T-cell (primary cell): ENCODE data around the gene THBS1. TPM values are rescaled to one million over a fixed set of nuclear protein-coding genes. Genes with fewer than 3 reads are reported as not detected.

Experiments
- ATAC-seq, 4 experiments: fragments of 200-7000 bp in 3 of 4; fragments of 150-1000 bp in 1 of 4; cut with Tn5 transposase; replicated peaks in 1 of 4; 1 replicate in 3 of 4; 2 replicates in 1 of 4; pipeline ENCODE4 v1.10.0; 2021; ENCODE audit warnings: moderate library complexity in 3 of 4, mild to moderate bottlenecking in 2 of 4, moderate number of reproducible peaks in 1 of 4
- CTCF ChIA-PET, 2 donors: fragments of 300-600 bp; sonication (Branson Sonifier 250); formaldehyde crosslinking; loops; one replicate each; lab custom pipeline; 2022; ENCODE audit warnings: antibody characterized with exemption in 2 of 2; lab: Charles Lee
- POLR2A ChIA-PET, 2 donors: fragments of 300-600 bp; sonication (Branson Sonifier 250); formaldehyde crosslinking; loops; one replicate each; lab custom pipeline; 2022; ENCODE audit warnings: antibody characterized with exemption in 2 of 2; lab: Charles Lee
- DNase-seq, 35 experiments: peaks; one replicate each; pipeline versions ENCODE4 v3.0.0 to v3.0.0-alpha.2; 2013 to 2023
- H3K27ac ChIP-seq: one replicate; pipeline ENCODE4 v1.5.1; 2013; ENCODE audit warnings: low read length
- H3K27me3 ChIP-seq, 2 experiments: replicated peaks in 1 of 2; 1 replicate in 1 of 2; 2 replicates in 1 of 2; pipeline versions ENCODE4 v1.6.1 to v1.7.0; 2013; ENCODE audit warnings: low read length in 1 of 2, mixed read lengths in 1 of 2; ENCODE audit not compliant: control insufficient read depth in 2 of 2, insufficient read depth in 2 of 2; ENCODE audit errors: extremely low read depth in 1 of 2
- H3K36me3 ChIP-seq, 2 donors: 1 replicate in 1 of 2; 2 replicates in 1 of 2; pipeline versions ENCODE4 v1.6.1 to v1.7.0; 2013; ENCODE audit warnings: low read length in 1 of 2; ENCODE audit not compliant: control insufficient read depth in 2 of 2, insufficient read depth in 1 of 2; ENCODE audit errors: extremely low read depth in 1 of 2
- H3K4me1 ChIP-seq, 2 experiments: 1 replicate in 1 of 2; 2 replicates in 1 of 2; pipeline versions ENCODE4 v1.6.1 to v1.7.0; 2013; ENCODE audit warnings: low read length in 2 of 2, mixed read lengths in 1 of 2; ENCODE audit not compliant: insufficient read depth in 2 of 2, control insufficient read depth in 1 of 2; ENCODE audit errors: extremely low read depth in 1 of 2
- H3K4me3 ChIP-seq, 2 donors: 1 replicate in 1 of 2; 2 replicates in 1 of 2; pipeline versions ENCODE4 v1.5.1 to v1.7.0; 2013; ENCODE audit warnings: mild to moderate bottlenecking in 2 of 2, low read length in 1 of 2, moderate library complexity in 1 of 2; ENCODE audit not compliant: control insufficient read depth in 1 of 2; ENCODE audit errors: extremely low read depth in 1 of 2
- H3K9me3 ChIP-seq: 2 replicates; pipeline ENCODE4 v1.7.0; 2013
- H3K27ac Mint-ChIP-seq, 2 donors: one replicate each; pipeline ENCODE4 v1.8.0; 2020 to 2021; ENCODE audit warnings: mild to moderate bottlenecking in 2 of 2, mixed read lengths in 2 of 2
- H3K27me3 Mint-ChIP-seq, 2 donors: one replicate each; pipeline ENCODE4 v1.8.0; 2021 to 2022; ENCODE audit warnings: mixed read lengths in 2 of 2
- H3K36me3 Mint-ChIP-seq: one replicate; pipeline ENCODE4 v1.8.0; 2021; ENCODE audit warnings: mixed read lengths
- H3K4me1 Mint-ChIP-seq, 3 donors: one replicate each; pipeline ENCODE4 v1.8.0; 2020 to 2022; ENCODE audit warnings: mixed read lengths in 3 of 3, mild to moderate bottlenecking in 1 of 3
- H3K4me3 Mint-ChIP-seq, 3 donors: one replicate each; pipeline ENCODE4 v1.8.0; 2020 to 2022; ENCODE audit warnings: mild to moderate bottlenecking in 3 of 3, mixed read lengths in 3 of 3, moderate library complexity in 3 of 3
- H3K9me3 Mint-ChIP-seq, 3 donors: one replicate each; pipeline ENCODE4 v1.8.0; 2020 to 2022; ENCODE audit warnings: mixed read lengths in 3 of 3
- WGBS: methylation state at CpG from one replicate; pipeline ENCODE4 v1.1.5; 2013; ENCODE audit warnings: missing lambda C conversion rate; ENCODE audit not compliant: insufficient coverage; 5-methylcytosine and 5-hydroxymethylcytosine counted together
- total RNA-seq, 35 experiments: library from RNA in 6 of 35; stranded (reverse) in 6 of 35; fragments of 120-200 nt in 1 of 35; gene quantifications; one replicate each; pipeline versions ENCODE4 v1.2.1 to v1.2.4 and lab custom pipeline; 2013 to 2026

Gene THBS1
- total RNA-seq, 5 donors from 2014 or later (not counting 1 experiment from before 2014, with no cell fraction given): 1.3 to 8.6 (median 7.6) TPM

GRCh38 chr15:39582286-39582976, 1.6 kb downstream of the THBS1 start:
- H3K4me1 ChIP-seq: peaks cover 0 to 24% of the 10 kb centered on the region in 2 experiments
- 83% methylated on average over 20 of the region's 20 CpGs for WGBS
- Mint-ChIP-seq H3K9me3 (no peaks in the 10 kb centered on the region), H3K36me3 (no peaks in the 10 kb centered on the region), H3K27ac (no peak overlapping the region), H3K4me3 (peak overlapping the region in 2 of 3 donors; percentile 71 to 78), H3K27me3 (peaks cover 32 to 41% of the 10 kb centered on the region in 2 donors), H3K4me1 (peaks cover 16 to 47% (median 21%) of the 10 kb centered on the region in 3 donors)
- no peaks in the 10 kb centered on the region for H3K36me3 ChIP-seq
- ChIA-PET CTCF (interaction anchor here (0.6 to 2.5 kb wide), 6 partner anchors 11 to 462 kb away, joined by 3 to 18 read pairs (median 3); no protein-coding TSS in a partner anchor), POLR2A (no interaction called here)
- H3K27me3 ChIP-seq: peaks cover 0 to 33% of the 10 kb centered on the region in 2 experiments
- no peak for ATAC-seq
- DNase-seq: no peak
- no peak overlapping the region for H3K27ac ChIP-seq
- H3K9me3 ChIP-seq: no peaks in the 10 kb centered on the region
- no peak overlapping the region for H3K4me3 ChIP-seq

DNA sequence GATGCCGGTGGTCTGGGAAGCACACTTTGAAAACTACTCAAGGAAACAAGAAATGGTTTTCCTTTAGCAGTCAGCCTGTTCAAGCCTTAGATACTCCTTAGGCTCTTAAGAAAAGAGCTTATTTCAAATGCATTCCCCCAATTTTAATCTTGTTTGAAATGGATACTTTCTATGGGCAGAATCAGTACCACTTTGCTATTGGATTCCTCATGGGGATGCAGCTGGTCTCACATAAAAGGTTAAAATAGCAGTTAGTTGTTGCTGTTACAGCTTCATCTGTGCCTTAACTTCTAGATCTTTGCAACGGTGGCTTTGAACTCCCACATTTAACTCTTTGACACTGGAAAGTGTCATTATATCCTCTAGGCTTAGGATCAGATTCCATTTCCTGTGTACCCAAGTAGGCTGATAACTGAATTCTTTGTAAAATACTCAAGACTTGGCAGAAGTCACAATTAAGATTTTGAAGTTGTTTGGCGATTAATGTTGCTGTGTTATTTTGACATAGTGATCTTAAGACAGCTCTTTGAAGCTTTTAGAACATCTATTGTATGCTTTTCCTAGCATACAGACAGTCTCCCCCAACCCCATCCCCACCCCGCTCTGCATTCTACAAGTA, 2.2 kb downstream of the THBS1 start:
- no peak overlapping the region for H3K4me3 ChIP-seq
- Mint-ChIP-seq H3K9me3 (no peaks in the 10 kb centered on the region), H3K36me3 (peaks cover 3% of the 10 kb centered on the region), H3K27ac (no peak overlapping the region), H3K4me3 (peak overlapping the region in 1 of 3 donors; percentile 35), H3K27me3 (peaks cover 29 to 38% of the 10 kb centered on the region in 2 donors), H3K4me1 (peaks cover 16 to 47% (median 21%) of the 10 kb centered on the region in 3 donors)
- H3K36me3 ChIP-seq: no peaks in the 10 kb centered on the region
- peaks cover 0 to 30% of the 10 kb centered on the region in 2 experiments for H3K27me3 ChIP-seq
- ChIA-PET CTCF (interaction anchor here (0.5 to 2.5 kb wide), 9 partner anchors 11 to 462 kb away, joined by 3 to 18 read pairs (median 3); no protein-coding TSS in a partner anchor), POLR2A (no interaction called here)
- H3K27ac ChIP-seq: no peak overlapping the region
- no peak for ATAC-seq
- no peaks in the 10 kb centered on the region for H3K9me3 ChIP-seq
- H3K4me1 ChIP-seq: peaks cover 0 to 24% of the 10 kb centered on the region in 2 experiments
- WGBS: 58% methylated on average over 2 of the region's 4 CpGs
- DNase-seq: peak in 1 of 35 experiments; percentile 6

DNA sequence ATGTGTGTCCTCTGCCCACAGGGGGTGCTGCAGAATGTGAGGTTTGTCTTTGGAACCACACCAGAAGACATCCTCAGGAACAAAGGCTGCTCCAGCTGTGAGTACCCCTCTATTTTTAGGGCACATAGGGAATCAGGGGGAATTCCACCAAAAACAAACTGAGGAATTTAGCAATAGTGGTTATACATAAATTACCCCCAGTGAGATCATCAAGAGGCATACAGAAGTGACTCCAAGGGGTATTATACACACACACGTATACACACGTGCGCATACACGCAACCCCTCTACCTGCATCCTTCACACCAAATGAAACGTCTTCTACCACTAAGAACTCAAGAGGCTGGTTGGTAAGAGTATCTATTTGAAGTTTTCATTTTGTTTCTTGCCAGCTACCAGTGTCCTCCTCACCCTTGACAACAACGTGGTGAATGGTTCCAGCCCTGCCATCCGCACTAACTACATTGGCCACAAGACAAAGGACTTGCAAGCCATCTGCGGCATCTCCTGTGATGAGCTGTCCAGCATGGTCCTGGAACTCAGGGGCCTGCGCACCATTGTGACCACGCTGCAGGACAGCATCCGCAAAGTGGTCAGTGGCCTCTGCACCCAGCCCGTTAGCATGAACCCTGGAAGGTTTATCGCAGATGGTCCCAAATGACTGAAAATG, 2.9 kb downstream of the THBS1 start:
- H3K36me3 ChIP-seq: no peaks in the 10 kb centered on the region
- no peaks in the 10 kb centered on the region for H3K9me3 ChIP-seq
- H3K27me3 Mint-ChIP-seq: peaks cover 26 to 31% of the 10 kb centered on the region in 2 donors
- H3K4me3 Mint-ChIP-seq: no peak overlapping the region
- ATAC-seq (no peak), DNase-seq (peak in 3 of 35 experiments; percentile 18 to 37 (median 23))
- H3K4me1 Mint-ChIP-seq: peaks cover 16 to 47% (median 21%) of the 10 kb centered on the region in 3 donors
- H3K4me3 ChIP-seq: no peak overlapping the region
- peaks cover 0 to 30% of the 10 kb centered on the region in 2 experiments for H3K27me3 ChIP-seq
- CTCF ChIA-PET: interaction anchor here (1.3 to 2.5 kb wide), 3 partner anchors 95 to 173 kb away, joined by 3 to 18 read pairs (median 3); no protein-coding TSS in a partner anchor
- POLR2A ChIA-PET: no interaction called here
- WGBS: 98% methylated on average over 8 of the region's 13 CpGs
- no peak overlapping the region for H3K27ac Mint-ChIP-seq
- no peak overlapping the region for H3K27ac ChIP-seq
- H3K9me3 Mint-ChIP-seq: no peaks in the 10 kb centered on the region
- H3K4me1 ChIP-seq: peaks cover 0 to 24% of the 10 kb centered on the region in 2 experiments
- H3K36me3 Mint-ChIP-seq: peaks cover 5% of the 10 kb centered on the region

- ChIA-PET POLR2A (no interaction called here), CTCF (interaction anchor here in 1 of 2 donors (2.5 kb wide), 1 partner anchor 173 kb away, joined by 18 read pairs; no protein-coding TSS in a partner anchor)
- Histone ChIP-seq H3K36me3 (no peaks in the 10 kb centered on the region), H3K27me3 (peaks cover 0 to 27% of the 10 kb centered on the region in 2 experiments), H3K4me1 (peaks cover 0 to 24% of the 10 kb centered on the region in 2 experiments), H3K9me3 (no peaks in the 10 kb centered on the region), H3K27ac (no peak overlapping the region), H3K4me3 (no peak overlapping the region)
- WGBS: 71% methylated on average over 5 of the region's 7 CpGs
- no peaks in the 10 kb centered on the region for H3K9me3 Mint-ChIP-seq
- DNase-seq: no peak
- no peak overlapping the region for H3K4me3 Mint-ChIP-seq
- no peak overlapping the region for H3K27ac Mint-ChIP-seq
- no peak for ATAC-seq
- peaks cover 16 to 45% (median 21%) of the 10 kb centered on the region in 3 donors for H3K4me1 Mint-ChIP-seq
- peaks cover 21 to 26% of the 10 kb centered on the region in 2 donors for H3K27me3 Mint-ChIP-seq
- H3K36me3 Mint-ChIP-seq: peaks cover 10% of the 10 kb centered on the region
Observed at GRCh38 chr15:39584266-39584659, 3.4 kb downstream of the THBS1 start.

GRCh38 chr15:39584662-39585388, 3.9 kb downstream of the THBS1 start:
- Mint-ChIP-seq H3K9me3 (no peaks in the 10 kb centered on the region), H3K27me3 (peaks cover 17 to 20% of the 10 kb centered on the region in 2 donors), H3K27ac (no peak overlapping the region), H3K4me1 (peaks cover 12 to 39% (median 17%) of the 10 kb centered on the region in 3 donors), H3K4me3 (no peak overlapping the region), H3K36me3 (peaks cover 13% of the 10 kb centered on the region)
- DNase-seq: no peak
- POLR2A ChIA-PET: no interaction called here
- ATAC-seq: no peak
- no CpG with 5 or more reads among the region's 3 CpGs for WGBS
- H3K36me3 ChIP-seq: no peaks in the 10 kb centered on the region
- CTCF ChIA-PET: interaction anchor here in 1 of 2 donors (1.4 to 2.5 kb wide), 2 partner anchors 172 kb away, joined by 7 to 18 read pairs; no protein-coding TSS in a partner anchor
- peaks cover 0 to 21% of the 10 kb centered on the region in 2 experiments for H3K4me1 ChIP-seq
- peaks cover 0 to 23% of the 10 kb centered on the region in 2 experiments for H3K27me3 ChIP-seq
- no peak overlapping the region for H3K27ac ChIP-seq
- no peak overlapping the region for H3K4me3 ChIP-seq
- no peaks in the 10 kb centered on the region for H3K9me3 ChIP-seq
